ENCODE results near the gene CREG2.

Gene CREG2

DNA sequence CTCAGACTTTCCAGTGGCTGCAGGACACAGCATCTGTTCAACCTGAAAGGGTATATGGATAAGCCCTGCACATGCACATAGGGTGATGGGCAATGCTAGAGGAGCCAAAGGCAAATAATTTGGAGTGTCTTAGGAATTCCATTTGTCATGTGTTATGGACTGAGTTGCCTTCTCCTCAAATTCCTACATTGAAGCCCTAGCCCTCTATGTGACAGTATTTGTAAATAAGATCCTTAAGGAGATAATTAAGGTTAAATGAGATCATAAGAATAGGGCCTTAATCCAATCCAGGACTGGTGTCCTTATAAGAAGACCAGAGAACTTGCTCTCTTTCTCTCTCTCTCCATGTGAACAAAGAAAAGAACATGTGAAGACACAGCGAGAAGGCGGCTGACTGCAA, 42.9 kb upstream of the CREG2 start:
- no peak overlapping the region for H3K4me3 ChIP-seq (ENCODE audit: low read depth, low read length)
- no peak for DNase-seq (ENCODE audit: low read depth)
- TF ChIP-seq, protein P1, sequence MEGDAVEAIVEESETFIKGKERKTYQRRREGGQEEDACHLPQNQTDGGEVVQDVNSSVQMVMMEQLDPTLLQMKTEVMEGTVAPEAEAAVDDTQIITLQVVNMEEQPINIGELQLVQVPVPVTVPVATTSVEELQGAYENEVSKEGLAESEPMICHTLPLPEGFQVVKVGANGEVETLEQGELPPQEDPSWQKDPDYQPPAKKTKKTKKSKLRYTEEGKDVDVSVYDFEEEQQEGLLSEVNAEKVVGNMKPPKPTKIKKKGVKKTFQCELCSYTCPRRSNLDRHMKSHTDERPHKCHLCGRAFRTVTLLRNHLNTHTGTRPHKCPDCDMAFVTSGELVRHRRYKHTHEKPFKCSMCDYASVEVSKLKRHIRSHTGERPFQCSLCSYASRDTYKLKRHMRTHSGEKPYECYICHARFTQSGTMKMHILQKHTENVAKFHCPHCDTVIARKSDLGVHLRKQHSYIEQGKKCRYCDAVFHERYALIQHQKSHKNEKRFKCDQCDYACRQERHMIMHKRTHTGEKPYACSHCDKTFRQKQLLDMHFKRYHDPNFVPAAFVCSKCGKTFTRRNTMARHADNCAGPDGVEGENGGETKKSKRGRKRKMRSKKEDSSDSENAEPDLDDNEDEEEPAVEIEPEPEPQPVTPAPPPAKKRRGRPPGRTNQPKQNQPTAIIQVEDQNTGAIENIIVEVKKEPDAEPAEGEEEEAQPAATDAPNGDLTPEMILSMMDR (IDR thresholded peaks at IDR 0.05; ENCODE audit: low read depth, low read length): no peak
- TF ChIP-seq, protein P2, sequence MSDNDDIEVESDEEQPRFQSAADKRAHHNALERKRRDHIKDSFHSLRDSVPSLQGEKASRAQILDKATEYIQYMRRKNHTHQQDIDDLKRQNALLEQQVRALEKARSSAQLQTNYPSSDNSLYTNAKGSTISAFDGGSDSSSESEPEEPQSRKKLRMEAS (IDR thresholded peaks at IDR 0.05; ENCODE audit: low read depth, low read length): no peak
- no peak for TF ChIP-seq POLR2A (IDR thresholded peaks at IDR 0.05; ENCODE audit: extremely low read depth, insufficient read length)
- no peak for TF ChIP-seq MYC (IDR thresholded peaks at IDR 0.05; ENCODE audit: low read depth, low read length)

DNA sequence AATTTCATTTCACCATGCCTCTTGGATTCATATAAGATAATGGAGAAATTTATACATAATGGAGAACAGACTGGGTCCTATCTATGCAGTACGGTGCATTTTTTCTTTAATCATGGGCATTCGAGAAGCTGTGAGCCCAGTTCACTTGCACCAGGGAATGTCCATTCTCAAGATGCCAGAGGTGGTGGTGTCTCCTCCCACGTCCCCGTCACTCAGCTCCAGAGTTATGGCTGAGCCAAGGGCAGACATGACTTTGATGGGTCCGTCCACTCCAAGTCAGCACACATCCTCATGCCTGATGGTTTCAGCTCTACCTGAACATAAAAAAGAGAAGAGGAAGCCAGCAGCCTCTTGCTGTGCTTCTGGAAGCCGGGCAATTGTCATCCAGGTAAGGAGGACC, 42.1 kb upstream of the CREG2 start:
- H3K4me3 ChIP-seq (ENCODE audit: low read depth, low read length): no peak overlapping the region

DNA sequence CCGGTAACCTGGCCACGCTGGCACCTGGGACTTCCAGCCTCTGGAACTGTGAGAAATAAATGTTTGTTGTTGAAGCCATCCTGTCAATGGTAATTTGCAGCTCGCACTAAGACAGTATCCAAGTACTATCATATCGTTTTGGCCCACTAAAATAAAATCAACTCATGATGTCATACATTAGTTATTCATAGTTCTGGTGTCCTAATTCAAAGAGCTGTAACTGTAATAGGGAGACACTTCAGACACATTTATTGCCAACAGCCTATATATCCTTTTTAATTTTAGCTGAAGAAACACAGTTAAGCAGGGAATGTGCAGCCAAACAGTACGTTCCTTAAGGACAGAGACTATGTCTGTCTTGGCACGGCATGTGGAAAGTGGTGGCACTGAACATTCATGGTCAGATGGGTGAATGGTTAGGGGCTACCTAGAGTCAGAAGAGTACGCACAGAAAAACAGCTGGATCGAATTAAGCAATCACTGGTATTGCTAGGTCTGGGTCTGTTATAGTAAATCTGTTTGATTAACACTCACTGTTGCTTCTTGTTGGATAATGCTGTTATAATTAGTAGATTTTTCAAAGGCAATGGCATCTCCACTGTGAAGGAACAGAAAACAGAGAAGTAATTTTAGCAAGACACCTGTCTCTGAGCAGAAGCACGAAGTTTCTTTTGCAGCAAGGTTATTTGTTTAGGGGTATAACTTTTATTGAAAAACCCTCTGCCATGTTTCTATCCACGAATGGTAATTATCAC, 41.3 kb upstream of the CREG2 start:
- TF ChIP-seq, protein P2 (IDR thresholded peaks at IDR 0.05; ENCODE audit: low read depth, low read length): no peak
- TF ChIP-seq POLR2A (IDR thresholded peaks at IDR 0.05; ENCODE audit: extremely low read depth, insufficient read length): no peak
- no peak for TF ChIP-seq MYC (IDR thresholded peaks at IDR 0.05; ENCODE audit: low read depth, low read length)
- TF ChIP-seq, protein P1 (IDR thresholded peaks at IDR 0.05; ENCODE audit: low read depth, low read length): no peak
- DNase-seq (ENCODE audit: low read depth): no peak
- no peak overlapping the region for H3K4me3 ChIP-seq (ENCODE audit: low read depth, low read length)

More for the DNA sequence above, 42.1 kb upstream of the CREG2 start:
- TF ChIP-seq, protein P2 (IDR thresholded peaks at IDR 0.05; ENCODE audit: low read depth, low read length): no peak
- TF ChIP-seq MYC (IDR thresholded peaks at IDR 0.05; ENCODE audit: low read depth, low read length): no peak
- TF ChIP-seq, protein P1 (IDR thresholded peaks at IDR 0.05; ENCODE audit: low read depth, low read length): no peak
- TF ChIP-seq POLR2A (IDR thresholded peaks at IDR 0.05; ENCODE audit: extremely low read depth, insufficient read length): no peak
- DNase-seq (ENCODE audit: low read depth): no peak

DNA sequence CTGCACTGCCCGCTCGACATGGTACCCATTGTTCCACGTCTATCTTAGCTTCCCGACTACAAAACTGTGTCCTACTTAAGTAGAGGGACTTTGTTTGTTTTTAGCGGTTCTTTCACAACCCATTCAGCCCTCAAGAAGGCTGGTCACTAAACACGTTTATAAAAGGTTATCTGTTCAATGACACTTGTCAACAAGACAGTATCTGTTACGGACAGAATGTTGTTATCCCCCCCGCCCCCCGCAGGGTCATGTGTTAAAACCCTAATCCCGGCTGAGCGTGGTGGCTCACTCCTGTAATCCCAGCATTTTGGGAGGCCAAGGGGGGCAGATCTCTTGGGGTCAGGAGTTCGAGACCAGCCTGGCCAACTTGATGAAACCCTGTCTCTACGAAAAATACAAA, 40.4 kb upstream of the CREG2 start:
- H3K4me3 ChIP-seq (ENCODE audit: low read depth, low read length): no peak overlapping the region
- no peak for TF ChIP-seq POLR2A (IDR thresholded peaks at IDR 0.05; ENCODE audit: extremely low read depth, insufficient read length)
- TF ChIP-seq, protein P2 (IDR thresholded peaks at IDR 0.05; ENCODE audit: low read depth, low read length): no peak
- TF ChIP-seq MYC (IDR thresholded peaks at IDR 0.05; ENCODE audit: low read depth, low read length): no peak
- TF ChIP-seq, protein P1 (IDR thresholded peaks at IDR 0.05; ENCODE audit: low read depth, low read length): no peak
- DNase-seq (ENCODE audit: low read depth): no peak

DNA sequence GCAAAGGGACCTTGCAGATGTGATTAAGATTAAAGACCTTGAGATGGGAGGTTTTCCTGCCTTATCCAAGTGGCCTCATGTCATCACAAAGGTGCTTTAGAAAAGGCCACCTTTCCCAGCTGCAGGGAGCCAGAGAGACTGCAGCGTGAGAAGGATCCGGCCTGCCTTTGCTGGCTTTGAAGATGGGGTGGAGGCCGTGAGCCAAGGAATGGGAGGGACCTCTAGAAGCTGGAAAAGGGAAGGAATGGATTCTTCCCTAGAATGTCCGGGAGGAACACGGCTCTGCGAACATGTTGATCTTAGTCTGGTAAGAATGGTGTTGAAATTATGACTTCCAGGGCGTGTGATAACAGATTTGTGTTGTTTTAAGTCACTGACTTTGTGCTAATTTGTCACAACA, 39.9 kb upstream of the CREG2 start:
- TF ChIP-seq, protein P1 (IDR thresholded peaks at IDR 0.05; ENCODE audit: low read depth, low read length): no peak
- TF ChIP-seq, protein P2 (IDR thresholded peaks at IDR 0.05; ENCODE audit: low read depth, low read length): no peak
- TF ChIP-seq MYC (IDR thresholded peaks at IDR 0.05; ENCODE audit: low read depth, low read length) (no peak), POLR2A (IDR thresholded peaks at IDR 0.05; ENCODE audit: extremely low read depth, insufficient read length) (no peak)
- DNase-seq (ENCODE audit: low read depth): no peak
- H3K4me3 ChIP-seq (ENCODE audit: low read depth, low read length): no peak overlapping the region

Data from NB4 (cell line).